HEK293T (cell line): ENCODE measurements around the gene SLC25A43.

Source experiments
- FOXA1 ChIP-seq: fragments of 450-650 bp; IDR thresholded peaks from 2 replicates; pipeline ENCODE4 v1.6.1; 2016; ENCODE audit warnings: mild to moderate bottlenecking
- FOXK2 ChIP-seq: fragments of 450-650 bp; IDR thresholded peaks from 2 replicates; pipeline ENCODE4 v1.6.1; 2016; ENCODE audit warnings: mild to moderate bottlenecking
- SP1 ChIP-seq: fragments of 450-650 bp; IDR thresholded peaks from 2 replicates; pipeline ENCODE4 v1.6.1; 2017
- SUZ12 ChIP-seq: fragments of 450-650 bp; IDR thresholded peaks from 2 replicates; pipeline ENCODE4 v1.6.1; 2016; ENCODE audit warnings: mild to moderate bottlenecking
- ZNF384 ChIP-seq: fragments of 450-650 bp; IDR thresholded peaks from 2 replicates; pipeline ENCODE4 v1.6.1; 2016

DNA sequence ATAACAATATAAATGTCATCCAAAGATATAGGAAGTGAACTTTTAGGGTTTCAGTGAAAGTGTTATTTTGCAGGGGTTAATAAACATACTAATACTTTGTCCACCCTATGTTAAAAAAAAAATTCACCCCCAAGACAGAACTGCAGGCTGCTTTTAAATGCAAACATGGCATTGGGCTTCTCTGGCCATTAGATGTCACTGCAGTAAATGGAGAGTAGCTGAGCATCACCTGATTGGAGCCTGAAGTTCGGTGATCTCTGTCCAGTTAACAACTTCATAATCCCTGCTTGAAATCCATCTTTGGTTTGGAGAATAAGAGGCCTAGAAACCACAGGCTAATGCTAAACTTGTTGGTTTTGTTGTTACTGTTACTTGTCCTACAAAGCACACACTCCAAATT, 18.7 kb downstream of the SLC25A43 start:
- TF ChIP-seq FOXK2 (no peak), FOXA1 (no peak), SUZ12 (no peak), ZNF384 (peak; percentile 71), SP1 (no peak)
